Activated T-helper 1 cell treated with anti-CD3 and anti-CD28 coated beads, Interleukin-12 subunit alpha, Interleukin-12 subunit beta, Interleukin-2, Interleukin-4 antibody, amounts not matched to agents 30 ng/mL and 10 ng/mL and 1 ng/mL, durations not matched to agents 14 hours and 24 hours and 36 hours (primary cell): ENCODE data around the gene IGF1R. TPM values are rescaled to one million over a fixed set of nuclear protein-coding genes. Genes with fewer than 3 reads are reported as not detected.
"Not testable (repeated sequence)": the region's sequence is repeated elsewhere in the genome, so short reads cannot be mapped to it uniquely, and the experiment has no call there.

Experiments used
- DNase-seq: peaks from one replicate; pipeline ENCODE4 v3.0.0; 2021; ENCODE audit warnings: low spot score
- H3K27ac Mint-ChIP-seq: one replicate; pipeline ENCODE4 v1.8.0; 2021; ENCODE audit warnings: mild to moderate bottlenecking, mixed read lengths
- H3K27me3 Mint-ChIP-seq: one replicate; pipeline ENCODE4 v1.8.0; 2022; ENCODE audit warnings: mild to moderate bottlenecking, moderate library complexity, mixed read lengths; ENCODE audit not compliant: insufficient read depth
- H3K36me3 Mint-ChIP-seq: one replicate; pipeline ENCODE4 v1.8.0; 2021; ENCODE audit warnings: low read depth, mixed read lengths
- H3K4me1 Mint-ChIP-seq: one replicate; pipeline ENCODE4 v1.8.0; 2021; ENCODE audit warnings: low read depth, mixed read lengths
- H3K4me3 Mint-ChIP-seq: one replicate; pipeline ENCODE4 v1.8.0; 2021; ENCODE audit warnings: mild to moderate bottlenecking, moderate library complexity, mixed read lengths
- H3K9me3 Mint-ChIP-seq: one replicate; pipeline ENCODE4 v1.8.0; 2021; ENCODE audit warnings: mixed read lengths
- intact Hi-C: fragments of 100-400 bp; cut with micrococcal nuclease; formaldehyde crosslinking; loops from one replicate; pipeline ENCODE4 v1.15.1; 2024
- total RNA-seq: library from RNA; stranded (reverse); gene quantifications from 2 replicates; pipeline ENCODE4 v1.2.3, GENCODE V29; 2022

Gene IGF1R
- 38.7 and 39.8 TPM in 2 replicates for total RNA-seq

- H3K27me3 Mint-ChIP-seq: peaks cover 56% of the 10 kb centered on the region
- peaks cover 2% of the 10 kb centered on the region for H3K36me3 Mint-ChIP-seq
- peaks cover 34% of the 10 kb centered on the region for H3K4me1 Mint-ChIP-seq
- H3K9me3 Mint-ChIP-seq: no peaks in the 10 kb centered on the region
- H3K27ac Mint-ChIP-seq: peak within 1 kb of the TSS; percentile 93
- DNase-seq: peak; percentile 87
- intact Hi-C loops: loop anchor here (1.0 to 5.0 kb wide), 10 partner anchors 129 to 1949 kb away; partner anchors contain the start of genes ARRDC4 and LRRC28
- peak within 1 kb of the TSS; percentile 85 for H3K4me3 Mint-ChIP-seq
Observed at GRCh38 chr15:98647774-98648653, at the start of gene IGF1R. Gene IGF1R, plus strand, starts transcription at chr15:98648539. Its CDS starts 1,043 bp downstream, at chr15:98649582.

- H3K36me3 Mint-ChIP-seq: no peaks in the 10 kb centered on the region
- peak overlapping the region; percentile 66 for H3K27ac Mint-ChIP-seq
- no peaks in the 10 kb centered on the region for H3K9me3 Mint-ChIP-seq
- peak; percentile 6 for DNase-seq
- intact Hi-C loops: loop anchor here (1.0 kb wide), 1 partner anchor 46 kb away; no protein-coding TSS in a partner anchor
- peaks cover 8% of the 10 kb centered on the region for H3K27me3 Mint-ChIP-seq
- H3K4me1 Mint-ChIP-seq: peaks cover 24% of the 10 kb centered on the region
- peak overlapping the region; percentile 82 for H3K4me3 Mint-ChIP-seq
Observed at GRCh38 chr15:98599909-98600691, 48.2 kb upstream of the IGF1R start.

- Mint-ChIP-seq H3K4me3 (no peak overlapping the region), H3K4me1 (peaks cover 17% of the 10 kb centered on the region), H3K9me3 (no peaks in the 10 kb centered on the region), H3K36me3 (no peaks in the 10 kb centered on the region), H3K27me3 (peaks cover 7% of the 10 kb centered on the region), H3K27ac (no peak overlapping the region)
- DNase-seq: no peak
- intact Hi-C loops: no loop called here
Observed at GRCh38 chr15:98604983-98605382, 43.4 kb upstream of the IGF1R start.

GRCh38 chr15:98609144-98609852 is 39.0 kb upstream of the IGF1R start:
- Mint-ChIP-seq H3K27ac (no peak overlapping the region), H3K4me1 (peaks cover 7% of the 10 kb centered on the region), H3K27me3 (peaks cover 4% of the 10 kb centered on the region), H3K4me3 (no peak overlapping the region), H3K9me3 (no peaks in the 10 kb centered on the region), H3K36me3 (no peaks in the 10 kb centered on the region)
- no peak for DNase-seq
- intact Hi-C loops: no loop called here

- intact Hi-C loops: no loop called here
- Mint-ChIP-seq H3K27me3 (peaks cover 1% of the 10 kb centered on the region), H3K4me3 (no peak overlapping the region), H3K27ac (no peak overlapping the region), H3K9me3 (no peaks in the 10 kb centered on the region), H3K36me3 (no peaks in the 10 kb centered on the region), H3K4me1 (peaks cover 7% of the 10 kb centered on the region)
- no peak for DNase-seq
Observed at GRCh38 chr15:98610991-98611390, 37.3 kb upstream of the IGF1R start.

- Mint-ChIP-seq H3K9me3 (no peaks in the 10 kb centered on the region), H3K4me1 (peaks cover 7% of the 10 kb centered on the region), H3K36me3 (no peaks in the 10 kb centered on the region), H3K27me3 (no peaks in the 10 kb centered on the region), H3K27ac (no peak overlapping the region), H3K4me3 (no peak overlapping the region)
- intact Hi-C loops: no loop called here
- no peak for DNase-seq
Observed at GRCh38 chr15:98611808-98612207, 36.5 kb upstream of the IGF1R start.

- DNase-seq: no peak
- no peaks in the 10 kb centered on the region for H3K27me3 Mint-ChIP-seq
- H3K4me1 Mint-ChIP-seq: peaks cover 7% of the 10 kb centered on the region
- no peaks in the 10 kb centered on the region for H3K9me3 Mint-ChIP-seq
- H3K36me3 Mint-ChIP-seq: no peaks in the 10 kb centered on the region
- H3K4me3 Mint-ChIP-seq: no peak overlapping the region
- intact Hi-C loops: no loop called here
- H3K27ac Mint-ChIP-seq: no peak overlapping the region
Observed at GRCh38 chr15:98612490-98613110, 35.7 kb upstream of the IGF1R start.

- DNase-seq: no peak
- peaks cover 7% of the 10 kb centered on the region for H3K4me1 Mint-ChIP-seq
- no peaks in the 10 kb centered on the region for H3K9me3 Mint-ChIP-seq
- H3K27me3 Mint-ChIP-seq: peaks cover 3% of the 10 kb centered on the region
- H3K27ac Mint-ChIP-seq: no peak overlapping the region
- no peaks in the 10 kb centered on the region for H3K36me3 Mint-ChIP-seq
- H3K4me3 Mint-ChIP-seq: no peak overlapping the region
- intact Hi-C loops: no loop called here
Observed at GRCh38 chr15:98614681-98615080, 33.7 kb upstream of the IGF1R start.

GRCh38 chr15:98616397-98616796 is 31.9 kb upstream of the IGF1R start:
- intact Hi-C loops: no loop called here
- H3K4me1 Mint-ChIP-seq: peaks cover 7% of the 10 kb centered on the region
- H3K9me3 Mint-ChIP-seq: no peaks in the 10 kb centered on the region
- no peak for DNase-seq
- H3K27me3 Mint-ChIP-seq: peaks cover 11% of the 10 kb centered on the region
- no peak overlapping the region for H3K27ac Mint-ChIP-seq
- H3K36me3 Mint-ChIP-seq: no peaks in the 10 kb centered on the region
- no peak overlapping the region for H3K4me3 Mint-ChIP-seq

- H3K27me3 Mint-ChIP-seq: peaks cover 14% of the 10 kb centered on the region
- no peaks in the 10 kb centered on the region for H3K36me3 Mint-ChIP-seq
- intact Hi-C loops: no loop called here
- H3K4me1 Mint-ChIP-seq: peaks cover 6% of the 10 kb centered on the region
- no peak for DNase-seq
- H3K9me3 Mint-ChIP-seq: no peaks in the 10 kb centered on the region
- H3K27ac Mint-ChIP-seq: no peak overlapping the region
- no peak overlapping the region for H3K4me3 Mint-ChIP-seq
Observed at GRCh38 chr15:98617328-98617980, 30.9 kb upstream of the IGF1R start.

GRCh38 chr15:98618576-98618975 is 29.8 kb upstream of the IGF1R start:
- not testable (repeated sequence) for H3K4me1 Mint-ChIP-seq, DNase-seq

GRCh38 chr15:98620020-98620419 is 28.3 kb upstream of the IGF1R start:
- Mint-ChIP-seq H3K27me3 (peaks cover 24% of the 10 kb centered on the region), H3K4me1 (no peaks in the 10 kb centered on the region)

More at GRCh38 chr15:98618576-98618975, 29.8 kb upstream of the IGF1R start:
- H3K27ac Mint-ChIP-seq, H3K9me3 Mint-ChIP-seq, intact Hi-C loops, H3K4me3 Mint-ChIP-seq, H3K36me3 Mint-ChIP-seq: not testable (repeated sequence)
- H3K27me3 Mint-ChIP-seq: peaks cover 16% of the 10 kb centered on the region

More at GRCh38 chr15:98620020-98620419, 28.3 kb upstream of the IGF1R start:
- Mint-ChIP-seq H3K4me3 (no peak overlapping the region), H3K9me3 (no peaks in the 10 kb centered on the region), H3K36me3 (no peaks in the 10 kb centered on the region), H3K27ac (no peak overlapping the region)
- no peak for DNase-seq
- intact Hi-C loops: no loop called here
